Gastroesophageal sphincter (tissue), 3 donors: Measurements from ENCODE around the gene PIP5K1C.

Source experiments
- CTCF ChIP-seq, 4 experiments: fragments of 200-600 bp in 2 of 4; fragments of 450-650 bp in 2 of 4; sonication (generic) in 1 of 4; IDR thresholded peaks; one replicate each; pipeline ENCODE4 v1.5.1; 2017 to 2019; ENCODE audit warnings: antibody characterized with exemption in 4 of 4, mild to moderate bottlenecking in 2 of 4, moderate library complexity in 2 of 4
- POLR2AphosphoS5 ChIP-seq: sonication (generic); formaldehyde crosslinking; IDR thresholded peaks from one replicate; pipeline ENCODE4 v1.6.1; 2017; ENCODE audit warnings: antibody characterized with exemption

DNA sequence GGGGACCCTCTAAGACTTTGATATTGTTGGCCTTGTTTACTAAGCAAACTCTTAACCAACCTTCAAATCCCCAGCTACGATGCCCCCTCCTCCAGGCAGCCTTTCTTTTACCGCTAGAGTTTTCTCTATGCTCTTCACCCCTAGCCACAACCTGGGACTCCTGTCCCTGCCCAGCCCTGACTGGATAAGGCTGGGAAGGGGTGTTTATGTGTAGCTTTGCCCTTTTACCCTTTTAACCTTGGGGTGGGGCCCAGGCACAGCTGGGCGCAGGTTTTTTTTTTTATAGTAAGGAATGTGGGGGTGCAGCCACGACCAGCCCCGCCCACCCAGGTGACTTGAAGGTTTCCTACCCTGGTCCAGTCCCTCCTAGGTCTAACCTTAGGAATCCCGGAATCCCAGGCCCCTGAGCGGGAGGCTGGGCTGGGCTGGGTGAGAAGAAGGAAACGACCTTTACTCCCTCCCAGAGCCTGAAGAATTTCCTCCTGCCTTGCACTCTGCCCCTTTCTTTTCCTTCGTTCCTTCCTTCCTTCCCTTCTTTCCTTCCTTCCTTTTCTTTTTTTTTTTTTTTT, 20.2 kb upstream of the PIP5K1C start:
- TF ChIP-seq CTCF (IDR thresholded peaks at IDR 0.05): no peak
- TF ChIP-seq POLR2AphosphoS5: no peak
